Breast epithelium (tissue), 3 donors: ENCODE results near the gene TMCC1.

Experiments
- CTCF ChIP-seq, 3 donors: fragments of 450-650 bp; IDR thresholded peaks; one replicate each; pipeline ENCODE4 v1.5.1; 2016 to 2017; ENCODE audit warnings: antibody characterized with exemption in 3 of 3, mild to moderate bottlenecking in 3 of 3, moderate library complexity in 3 of 3
- POLR2A ChIP-seq: fragments of 450-650 bp; IDR thresholded peaks from one replicate; pipeline ENCODE4 v1.6.1; 2016; ENCODE audit warnings: antibody characterized with exemption, mild to moderate bottlenecking, moderate library complexity

- TF ChIP-seq CTCF (IDR thresholded peaks at IDR 0.05) (no peak), POLR2A (no peak)
Measured at GRCh38 chr3:129868912-129869311, 24.6 kb downstream of the TMCC1 start.
